Activated gamma-delta T cell treated with anti-CD3 and anti-CD28 coated beads, Interleukin-2, amount 50 U/mL, for 16 hours (primary cell): ENCODE results near the gene NCBP2.
"Not testable (repeated sequence)": the region's sequence is repeated elsewhere in the genome, so short reads cannot be mapped to it uniquely, and the experiment has no call there.

ENCODE experiments used
- DNase-seq: peaks from one replicate; pipeline ENCODE4 v3.0.0-alpha.2; 2020; ENCODE audit warnings: low read depth

NCBP2 gene

DNA sequence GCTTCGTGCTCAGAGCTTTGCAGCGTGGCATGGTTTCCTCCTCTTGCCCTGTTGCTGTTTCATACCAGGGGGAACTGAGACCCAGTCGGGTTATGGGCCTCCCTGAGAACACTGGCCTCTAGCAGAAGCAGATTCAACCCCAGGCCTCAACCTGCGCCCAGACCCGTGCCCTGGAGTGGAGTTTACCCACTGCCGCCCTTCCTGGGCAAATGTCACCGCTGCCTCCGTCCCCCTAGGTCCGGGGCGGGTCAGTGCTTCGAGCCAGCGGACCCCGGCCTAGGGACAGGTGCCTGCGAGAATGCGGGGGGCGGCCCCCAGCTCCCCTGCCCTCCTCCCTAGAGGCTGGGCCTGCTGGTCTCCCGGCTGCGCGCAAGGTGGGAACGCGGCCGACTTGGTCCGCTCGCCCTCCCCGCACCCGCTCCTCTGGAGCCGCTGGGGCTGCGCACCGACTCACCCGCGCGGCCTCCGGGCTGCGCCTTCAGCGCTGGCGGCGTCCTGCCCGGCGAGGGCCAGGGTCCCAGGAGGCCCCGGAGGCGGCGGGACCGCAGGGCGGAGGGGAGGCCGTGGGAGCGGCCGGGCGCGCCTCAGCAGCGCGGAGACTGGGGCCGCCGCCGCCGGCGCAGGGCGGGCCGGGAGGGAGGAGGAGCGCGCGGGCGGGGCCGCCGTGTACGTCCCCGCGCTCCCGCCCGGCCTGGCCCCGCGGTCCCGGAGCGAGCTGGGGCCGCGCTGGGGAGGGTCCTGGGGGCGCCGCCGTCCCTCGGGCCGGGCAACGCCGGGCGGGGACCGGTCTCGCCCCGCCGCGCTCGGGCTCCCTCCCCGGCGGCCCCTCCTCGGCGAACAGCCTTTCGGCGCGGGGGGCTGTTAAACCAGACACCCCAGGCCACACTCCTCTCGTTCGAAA, 26.2 kb upstream of the NCBP2 start, which contains the start of gene PIGZ:
Gene PIGZ, minus strand, starts transcription at position 601 of the 901 bp plus-strand sequence. CDS start 16,802 bp downstream, outside the sequence.
- no peak for DNase-seq

GRCh38 chr3:196967412-196968232, 25.3 kb upstream of the NCBP2 start:
- DNase-seq = no peak

DNA sequence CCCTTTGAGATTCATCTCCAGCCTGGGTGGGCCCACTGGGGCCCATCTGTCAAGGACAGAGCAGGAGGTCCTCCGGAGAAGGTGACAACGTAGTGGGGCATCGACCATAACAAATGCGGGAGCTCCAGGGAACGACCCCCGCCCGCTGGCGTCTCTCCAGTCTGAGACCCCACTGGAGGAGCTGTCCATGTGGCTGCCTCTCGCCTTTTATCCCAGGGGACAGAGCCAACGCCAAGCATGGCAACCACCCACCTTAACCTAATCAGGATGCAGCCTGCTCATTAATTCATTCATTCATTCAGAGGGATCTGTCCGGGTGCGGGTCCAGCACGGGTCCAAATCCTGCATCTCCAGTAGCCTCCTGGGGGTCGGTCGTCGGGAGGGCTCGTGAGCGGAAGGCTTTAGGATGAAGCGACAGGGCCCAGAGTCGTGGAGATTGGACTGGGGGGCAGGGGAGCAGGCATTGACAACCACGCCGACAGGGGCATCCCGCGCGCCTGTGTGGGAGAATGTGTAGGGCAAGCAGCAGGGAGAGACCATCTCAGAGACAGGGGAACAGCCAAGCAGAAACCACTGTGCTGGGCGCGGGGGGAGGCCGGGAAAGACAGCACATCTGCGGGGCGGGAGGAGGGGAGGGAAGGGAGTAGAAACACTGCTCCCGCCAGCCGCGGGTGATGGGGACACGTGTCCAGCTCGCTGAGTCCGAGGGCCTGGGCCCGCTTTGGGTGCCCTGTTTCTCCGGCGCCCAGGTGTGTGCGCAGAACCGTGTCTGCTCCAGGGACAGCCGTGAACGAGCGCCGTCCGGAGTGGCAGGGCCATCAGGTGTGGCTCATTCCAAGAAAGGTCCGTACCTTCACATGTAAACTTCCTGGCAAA, 24.4 kb upstream of the NCBP2 start:
- DNase-seq = no peak

- DNase-seq = no peak
Measured at GRCh38 chr3:196965804-196966173, 23.5 kb upstream of the NCBP2 start.

- no peak for DNase-seq
Measured at GRCh38 chr3:196965112-196965803, 22.9 kb upstream of the NCBP2 start.

DNA sequence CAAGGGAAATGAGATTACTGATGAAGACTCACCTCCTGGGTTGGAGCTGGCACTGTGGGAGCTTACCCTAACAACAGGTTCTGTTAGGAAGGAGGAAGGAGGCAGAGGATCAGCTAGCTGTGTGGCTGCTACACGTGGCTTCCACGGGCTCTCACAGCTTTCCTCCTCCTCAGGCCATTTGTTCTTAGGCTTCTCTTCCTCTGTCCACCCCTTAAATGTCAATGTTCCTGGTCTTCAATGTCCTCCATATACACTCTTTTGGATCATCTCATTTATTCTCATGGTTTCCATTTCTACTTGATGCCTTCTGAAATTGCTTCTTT, 21.3 kb upstream of the NCBP2 start:
- no peak for DNase-seq

GRCh38 chr3:196962930-196963630, 20.8 kb upstream of the NCBP2 start:
- no peak for DNase-seq

- no peak for DNase-seq
Measured at GRCh38 chr3:196962108-196962929, 20.0 kb upstream of the NCBP2 start.

- DNase-seq = no peak
Measured at GRCh38 chr3:196954832-196955231, 12.5 kb upstream of the NCBP2 start.

DNA sequence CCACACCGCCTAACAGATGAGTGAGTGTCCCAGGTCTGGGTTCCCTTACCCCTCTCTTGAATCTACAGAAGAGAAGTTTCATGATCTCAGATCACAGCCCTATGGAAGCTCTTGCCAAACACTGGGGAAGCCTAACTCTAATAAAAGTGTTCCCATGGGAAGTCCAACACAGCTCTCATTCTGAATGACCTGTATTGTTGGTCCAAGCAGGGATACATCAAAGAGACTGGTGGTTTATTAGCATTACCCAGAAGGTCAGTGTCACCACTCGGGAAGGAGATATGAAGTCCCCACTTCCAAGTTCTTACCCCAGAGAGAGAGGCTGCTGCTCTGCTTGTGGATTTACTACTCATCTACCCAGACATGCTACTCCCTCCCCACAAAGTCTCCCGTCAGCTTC, 9.0 kb upstream of the NCBP2 start:
- no peak for DNase-seq

DNA sequence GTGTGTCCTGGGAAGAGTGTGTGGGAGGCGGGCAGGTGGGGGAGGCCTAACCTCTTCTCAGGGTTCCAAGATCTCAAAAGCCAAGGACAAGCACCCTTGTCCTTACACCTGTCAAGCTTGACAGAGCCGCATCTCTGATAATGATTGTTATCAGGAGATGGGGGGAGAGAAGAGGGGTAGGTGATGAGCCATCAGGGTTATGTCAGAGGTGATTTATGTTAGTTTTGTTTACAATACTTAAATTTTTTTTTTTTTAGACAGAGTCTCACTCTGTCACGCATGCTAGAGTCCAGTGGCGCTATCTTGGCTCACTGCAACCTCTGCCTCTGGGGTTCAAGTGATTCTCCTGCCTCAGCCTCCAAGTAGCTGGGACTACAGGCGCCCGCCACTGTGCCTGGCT, 7.4 kb upstream of the NCBP2 start:
- DNase-seq = no peak

DNA sequence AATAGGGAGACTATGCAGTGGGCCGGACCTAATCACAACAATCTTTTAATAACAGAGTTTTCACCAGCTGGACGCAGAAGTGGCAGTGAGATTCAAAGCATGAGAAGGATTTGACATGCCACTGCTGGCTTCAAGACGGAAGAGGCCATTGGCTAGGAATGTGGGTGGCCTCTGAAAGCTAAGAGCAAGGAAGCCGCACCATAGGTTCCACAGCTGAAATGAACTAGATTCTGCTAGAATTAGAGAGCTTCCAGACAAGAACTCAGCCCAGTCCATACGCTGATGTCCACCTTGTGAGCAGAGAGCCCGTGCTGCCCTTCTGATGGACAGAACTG, 6.9 kb upstream of the NCBP2 start:
- no peak for DNase-seq

- DNase-seq = no peak
Measured at GRCh38 chr3:196948442-196949284, 6.3 kb upstream of the NCBP2 start.

GRCh38 chr3:196947860-196948441, 5.6 kb upstream of the NCBP2 start:
- no peak for DNase-seq

- DNase-seq = no peak
Measured at GRCh38 chr3:196947136-196947859, 5.0 kb upstream of the NCBP2 start.

GRCh38 chr3:196944037-196944790, 1.9 kb upstream of the NCBP2 start:
- not testable (repeated sequence) for DNase-seq

GRCh38 chr3:196942915-196943277, 568 bp upstream of the NCBP2 start:
- DNase-seq = no peak
